CD4-positive, alpha-beta T cell treated with Interleukin-17A for 4 hours (primary cell): Measurements from ENCODE around the gene FASTKD2.
"Not testable (repeated sequence)": the region's sequence is repeated elsewhere in the genome, so short reads cannot be mapped to it uniquely, and the experiment has no call there.

ENCODE experiments used
- DNase-seq: peaks from one replicate; pipeline ENCODE4 v3.0.0-alpha.2; 2020; ENCODE audit warnings: mixed read lengths

FASTKD2 gene

DNA sequence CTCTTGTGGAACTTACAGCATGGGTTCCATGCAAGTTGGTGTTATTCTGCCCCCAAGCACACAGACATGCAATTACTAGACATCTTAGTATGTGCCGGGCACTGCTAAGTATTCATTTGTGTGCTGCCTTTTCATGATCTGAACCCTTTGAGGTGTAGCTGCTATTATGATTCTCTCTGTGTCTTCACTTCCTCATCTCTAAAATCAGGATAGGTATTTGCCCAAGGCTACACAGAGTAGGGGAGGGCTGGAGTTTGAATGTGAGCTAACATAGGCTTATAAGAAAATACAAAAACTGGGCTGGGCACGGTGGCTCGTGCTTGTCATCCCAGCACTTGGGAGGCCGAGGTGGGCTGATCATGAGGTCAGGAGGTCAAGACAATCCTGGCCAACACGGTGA, 27.2 kb downstream of the FASTKD2 start:
- no peak for DNase-seq

GRCh38 chr2:206797376-206797775, 32.0 kb downstream of the FASTKD2 start:
- no peak for DNase-seq

DNA sequence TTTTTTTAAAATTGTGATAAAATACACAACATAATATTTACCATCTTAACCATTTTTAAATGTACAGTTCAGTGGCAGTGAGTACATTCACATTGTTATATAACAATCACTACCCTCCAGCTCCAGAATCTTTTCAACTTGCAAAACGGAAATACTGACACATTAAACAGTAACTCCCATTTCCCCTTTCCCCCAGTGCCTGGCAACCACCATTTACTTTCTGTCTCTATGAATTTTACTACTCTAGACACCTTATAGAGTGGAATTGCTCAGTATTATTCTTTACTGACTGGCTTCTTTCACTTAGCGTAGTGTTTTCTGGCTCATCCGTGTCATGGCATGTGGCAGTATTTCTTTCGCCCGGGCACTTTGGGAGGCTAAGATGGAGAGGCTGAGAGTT, 32.6 kb downstream of the FASTKD2 start:
- DNase-seq: peak; percentile 16

DNA sequence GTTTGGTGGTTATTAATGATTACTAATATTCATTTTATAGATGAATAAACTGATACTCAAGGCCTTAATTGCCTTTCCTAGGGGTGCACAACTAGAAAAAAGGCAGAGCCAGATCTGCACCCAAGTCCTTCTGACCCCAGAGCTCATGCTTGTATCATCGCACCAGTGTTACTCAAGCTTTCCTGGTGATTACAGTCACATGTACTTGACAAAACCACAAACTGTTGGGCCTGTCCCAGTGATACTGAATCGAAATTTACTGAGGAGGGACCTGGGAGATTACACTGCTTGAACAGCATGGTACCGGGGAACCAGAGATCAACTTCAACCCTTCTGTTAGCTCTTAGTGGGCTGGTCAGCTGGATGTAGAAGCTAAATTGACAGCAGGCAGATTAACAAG, 33.7 kb downstream of the FASTKD2 start:
- DNase-seq: no peak

- DNase-seq: peak; percentile 61
These were observed 35.4 kb downstream of the FASTKD2 start for GRCh38 chr2:206800506-206801417.

DNA sequence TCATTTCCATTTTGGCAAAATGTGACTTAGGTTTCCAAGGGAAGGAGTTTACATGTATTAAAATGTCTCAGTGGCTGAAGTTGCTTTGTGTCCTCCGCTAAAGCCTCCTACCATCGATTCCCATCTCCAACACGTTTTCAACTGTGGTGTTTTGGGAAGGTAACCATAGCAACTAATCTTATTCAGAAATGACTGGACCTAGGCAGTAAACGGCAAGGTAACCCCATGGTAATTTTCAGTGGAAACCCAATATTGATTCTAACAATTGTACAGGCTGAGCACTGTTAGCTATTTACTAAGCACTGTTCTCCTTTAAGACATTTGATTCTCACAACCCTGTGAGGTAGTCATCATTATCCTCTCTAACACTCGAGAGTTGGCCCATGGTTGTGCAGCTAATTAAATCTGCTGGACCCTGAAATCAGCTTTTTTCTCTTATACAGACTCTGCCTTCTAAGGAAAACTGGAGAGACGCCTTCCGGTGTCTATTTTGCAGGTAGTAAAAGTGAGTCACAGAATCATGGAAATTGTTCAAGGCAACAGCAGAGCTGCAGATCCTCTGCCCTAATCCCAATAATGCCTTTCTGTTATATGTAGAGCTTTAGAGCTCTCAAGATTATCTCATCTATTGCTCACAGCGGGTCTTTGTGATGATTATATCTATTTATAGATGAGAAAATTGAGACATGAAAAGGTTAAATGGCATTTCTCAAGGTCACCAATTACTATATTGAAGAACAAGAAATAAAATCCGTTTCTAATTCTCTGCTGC, 36.2 kb downstream of the FASTKD2 start:
- DNase-seq: no peak

DNA sequence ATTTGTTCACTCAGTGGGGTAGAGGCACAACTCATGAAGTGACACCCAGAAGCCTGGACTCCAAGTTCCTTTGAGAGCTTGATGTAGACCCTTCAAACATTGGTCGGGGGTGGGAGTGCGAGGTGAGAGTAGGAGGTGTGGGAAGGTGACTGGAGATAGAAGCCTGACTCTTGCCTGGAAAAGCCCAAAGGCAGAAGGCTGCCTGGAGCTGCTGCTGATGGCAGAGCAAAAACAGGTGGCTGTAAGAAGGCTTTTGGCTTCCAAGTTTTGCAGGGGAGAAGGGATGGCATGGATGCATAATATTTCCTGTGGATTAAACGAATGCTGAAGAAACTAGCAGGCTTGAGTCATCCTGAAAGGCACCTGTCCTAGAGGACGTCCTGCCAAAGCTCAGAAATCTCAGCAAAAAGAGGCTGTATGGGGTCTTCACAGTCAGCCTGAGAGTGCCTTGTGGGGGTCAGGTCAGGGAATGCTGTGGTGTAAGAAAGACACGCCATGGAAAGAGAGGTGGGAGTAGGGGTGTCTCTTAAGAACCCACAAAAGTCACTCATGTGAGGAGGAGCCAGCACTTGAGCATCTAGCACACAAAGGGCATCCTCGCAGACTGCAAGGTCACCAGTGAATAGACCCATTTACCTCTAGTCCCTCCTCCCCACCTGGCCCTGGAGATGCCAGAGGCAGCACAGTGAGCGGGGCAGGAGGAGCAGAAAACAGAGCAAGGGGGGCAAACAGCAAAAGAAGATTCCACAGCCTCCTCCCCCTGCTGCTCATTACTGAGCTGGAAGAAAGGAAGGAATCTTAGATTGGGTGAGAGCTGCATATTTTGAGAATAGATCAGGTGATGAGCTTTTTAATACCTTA, 37.5 kb downstream of the FASTKD2 start:
- DNase-seq: no peak

- no peak for DNase-seq
These were observed 38.9 kb downstream of the FASTKD2 start for GRCh38 chr2:206804326-206804725.

DNA sequence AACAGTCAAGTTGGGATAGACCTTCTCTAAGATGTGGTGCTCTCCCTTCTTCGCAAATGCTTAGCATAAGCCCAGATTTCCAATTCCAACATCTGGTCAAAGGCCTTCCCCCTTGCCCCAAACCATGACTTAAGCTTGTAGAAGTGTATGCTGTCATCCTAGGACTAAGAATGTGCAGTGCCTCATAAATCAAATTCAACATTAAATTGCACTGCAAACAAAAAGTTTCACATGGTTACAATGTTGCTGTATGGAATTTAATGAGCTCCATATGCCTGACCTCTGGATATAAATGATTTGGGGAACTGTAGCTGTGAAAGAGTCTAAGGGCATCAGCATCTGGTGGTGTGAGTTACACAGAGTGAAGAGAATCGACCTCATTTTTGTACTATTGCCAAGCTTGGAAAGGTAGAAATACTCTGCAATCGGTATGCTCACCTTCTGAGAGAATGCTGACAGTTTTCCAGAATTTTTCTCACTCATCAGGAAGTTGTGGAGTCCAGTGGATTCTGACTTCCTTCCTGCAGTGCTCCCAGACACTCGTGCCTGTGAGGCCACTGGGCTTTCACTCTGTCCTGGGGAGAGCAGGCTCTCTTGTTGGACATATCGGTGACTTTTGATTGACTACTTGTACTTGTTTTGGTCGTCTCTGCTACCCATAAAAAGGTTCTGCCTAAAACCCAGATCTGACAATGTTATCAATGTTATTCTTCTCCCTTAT, 40.6 kb downstream of the FASTKD2 start:
- no peak for DNase-seq

DNA sequence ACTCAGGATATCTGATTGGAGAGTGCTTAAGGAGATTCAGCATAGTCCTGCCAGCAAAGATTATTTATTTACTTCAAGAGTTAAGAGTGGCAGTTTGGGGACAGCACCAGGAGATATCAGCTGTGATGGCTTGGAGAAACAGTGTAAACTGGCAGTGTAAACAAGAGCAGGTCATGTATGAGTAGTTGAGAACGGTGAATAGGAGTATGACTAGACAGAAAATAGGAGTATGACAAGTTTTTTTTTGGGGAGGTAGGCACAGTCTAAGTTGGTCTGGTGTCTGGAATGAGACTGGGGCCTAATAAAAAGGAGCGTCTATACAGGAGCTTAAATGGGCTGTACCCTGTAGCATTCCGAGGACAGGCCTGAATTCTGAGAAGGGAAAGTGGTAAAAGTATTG, 42.2 kb downstream of the FASTKD2 start:
- not testable (repeated sequence) for DNase-seq

- not testable (repeated sequence) for DNase-seq
These were observed 47.1 kb downstream of the FASTKD2 start for GRCh38 chr2:206812471-206812870.

DNA sequence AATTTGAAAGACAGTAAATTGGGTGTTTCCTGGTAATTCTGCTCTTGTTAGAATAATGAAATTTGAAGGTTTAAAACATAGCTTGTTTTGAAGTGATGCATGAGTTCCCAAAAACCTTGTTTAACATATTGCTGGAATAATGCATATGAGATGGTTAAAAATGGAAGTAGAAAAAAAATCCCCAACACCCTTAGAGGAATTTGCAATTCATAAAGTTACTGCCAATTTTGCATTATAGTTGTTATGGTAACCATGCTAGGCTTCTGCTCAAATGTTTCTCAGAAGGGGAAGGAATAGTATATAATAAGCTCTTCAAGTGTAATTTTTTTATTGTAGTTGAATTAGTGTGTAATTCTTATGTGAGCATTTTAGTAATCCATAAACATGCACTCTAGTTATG, 49.1 kb downstream of the FASTKD2 start:
- no peak for DNase-seq

DNA sequence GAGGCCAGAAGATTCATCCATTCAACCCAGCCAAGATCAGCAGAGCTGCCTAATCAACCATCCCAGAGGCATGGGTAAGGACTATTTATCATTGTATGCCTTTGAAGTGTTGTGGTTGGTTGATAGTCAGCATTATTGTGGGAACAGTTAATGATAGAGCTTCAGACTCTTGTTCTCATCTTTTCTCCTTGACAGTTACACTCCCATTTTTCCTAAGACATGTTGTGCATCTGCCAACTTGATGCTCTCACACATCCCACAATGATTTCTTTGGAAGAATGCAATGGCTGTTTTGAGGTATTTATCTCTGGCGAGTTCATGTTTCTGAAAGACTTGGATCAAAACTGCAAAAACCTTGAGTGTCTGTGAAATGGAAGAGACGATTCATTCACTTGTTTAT, 55.4 kb downstream of the FASTKD2 start:
- no peak for DNase-seq

- DNase-seq: no peak
These were observed 57.8 kb downstream of the FASTKD2 start for GRCh38 chr2:206823178-206823577.

DNA sequence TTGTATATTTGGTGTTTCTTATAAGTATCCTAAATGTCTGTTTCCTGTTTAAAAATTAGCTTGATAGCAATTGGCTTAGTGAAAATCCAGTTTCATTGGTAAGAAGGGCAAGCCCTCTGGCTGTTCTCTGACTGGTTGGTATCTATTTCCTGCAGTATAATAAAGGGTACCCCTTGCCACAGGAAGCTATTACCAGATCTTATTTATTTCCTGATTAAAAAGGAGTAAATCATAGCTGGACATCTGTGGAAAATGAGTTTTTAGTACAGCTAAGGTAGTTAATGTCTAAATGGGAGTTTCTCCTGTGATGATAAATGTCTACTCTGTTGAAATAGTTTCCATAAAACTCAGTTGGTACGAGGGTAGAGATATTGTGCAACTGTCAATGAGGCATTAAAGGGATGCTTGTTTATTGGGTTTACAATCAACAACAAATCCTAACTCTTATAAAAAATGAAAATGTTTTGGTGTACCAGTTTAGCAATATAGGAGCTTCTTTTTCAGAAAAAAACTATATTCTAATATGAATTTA, 58.7 kb downstream of the FASTKD2 start:
- no peak for DNase-seq

DNA sequence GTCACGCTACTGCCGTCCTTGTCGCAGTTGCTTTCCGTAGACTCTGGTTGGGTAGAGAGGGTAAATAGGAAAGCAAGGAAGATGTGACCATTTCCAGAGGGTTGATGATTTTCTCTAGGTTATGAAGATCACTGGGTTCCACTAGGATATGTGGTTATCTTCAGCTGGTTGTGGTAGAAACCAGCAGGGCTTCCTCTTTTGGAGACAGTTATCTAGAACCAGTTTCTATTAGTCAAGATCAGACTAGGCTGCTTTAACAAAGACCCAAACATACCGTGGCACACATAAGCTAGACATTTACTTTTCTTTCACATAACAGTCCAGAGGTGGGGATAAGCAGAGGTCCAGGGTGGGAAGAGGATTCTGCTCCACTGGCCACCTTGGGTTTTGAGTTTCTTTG, 59.6 kb downstream of the FASTKD2 start:
- DNase-seq: no peak

DNA sequence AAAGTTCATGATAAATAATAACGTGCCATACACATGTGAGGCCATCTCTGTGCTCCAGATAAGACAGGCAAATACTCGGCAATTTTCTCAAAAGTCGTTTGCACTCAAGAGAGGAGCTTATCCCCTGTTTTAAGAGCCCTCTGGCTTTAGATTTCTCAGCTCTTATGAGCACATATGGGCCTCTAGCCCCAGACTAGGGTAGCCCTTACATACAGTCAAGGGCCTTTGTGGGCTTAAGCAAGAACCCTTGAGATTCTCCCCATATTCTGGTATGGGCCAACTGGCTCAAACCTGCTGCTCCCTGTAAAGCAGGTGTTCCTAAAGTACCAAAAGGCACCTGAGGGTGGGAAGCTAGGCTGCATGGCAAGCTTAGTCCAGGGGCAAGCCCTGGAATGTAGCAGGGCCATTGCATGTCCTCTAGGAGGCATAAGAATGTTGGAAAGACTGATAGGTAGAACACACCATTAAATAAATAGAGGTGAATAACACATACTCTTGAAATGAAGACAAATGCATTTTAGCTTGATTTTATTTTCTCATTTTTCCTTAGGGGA, 66.1 kb downstream of the FASTKD2 start:
- DNase-seq: no peak

DNA sequence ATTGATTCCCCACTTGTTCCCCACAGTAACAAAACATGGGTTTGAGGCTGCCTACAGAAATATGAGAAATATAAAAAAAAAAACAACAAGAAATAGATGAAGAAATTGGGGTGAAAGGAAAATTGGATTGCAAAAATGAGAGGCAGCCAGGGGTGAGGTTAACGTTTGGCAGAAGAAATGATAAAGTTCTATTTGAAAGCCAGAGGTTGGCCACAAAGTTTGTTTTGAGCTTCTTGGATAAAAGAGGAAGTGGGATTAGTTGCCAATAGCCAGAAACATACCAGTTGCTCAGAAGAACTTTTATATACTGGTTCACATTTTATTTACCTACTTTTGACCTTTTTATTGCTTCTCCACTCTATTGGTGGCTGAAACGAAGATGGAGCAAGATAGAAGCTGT, 67.5 kb downstream of the FASTKD2 start:
- no peak for DNase-seq

GRCh38 chr2:206833291-206833690, 67.9 kb downstream of the FASTKD2 start:
- no peak for DNase-seq

GRCh38 chr2:206836722-206837121, 71.3 kb downstream of the FASTKD2 start:
- DNase-seq: no peak

DNA sequence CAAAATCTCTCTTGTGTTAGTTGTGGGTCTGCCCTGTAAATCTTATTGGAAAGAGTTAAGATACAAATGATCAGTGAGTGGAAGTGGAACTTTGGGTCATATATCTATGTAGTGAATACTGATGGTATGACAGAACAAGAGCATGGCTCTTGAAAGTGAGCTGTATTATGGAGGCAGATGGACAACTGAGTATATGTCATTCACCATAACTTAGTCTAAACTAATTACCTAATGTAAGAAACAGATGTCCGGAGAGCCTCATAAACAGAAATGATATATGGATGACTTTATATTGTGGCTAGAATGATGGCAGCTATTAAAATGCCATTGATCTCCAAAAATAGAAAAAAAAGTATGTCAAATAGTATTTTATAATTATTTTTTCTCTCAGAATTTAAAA, 72.4 kb downstream of the FASTKD2 start:
- no peak for DNase-seq

DNA sequence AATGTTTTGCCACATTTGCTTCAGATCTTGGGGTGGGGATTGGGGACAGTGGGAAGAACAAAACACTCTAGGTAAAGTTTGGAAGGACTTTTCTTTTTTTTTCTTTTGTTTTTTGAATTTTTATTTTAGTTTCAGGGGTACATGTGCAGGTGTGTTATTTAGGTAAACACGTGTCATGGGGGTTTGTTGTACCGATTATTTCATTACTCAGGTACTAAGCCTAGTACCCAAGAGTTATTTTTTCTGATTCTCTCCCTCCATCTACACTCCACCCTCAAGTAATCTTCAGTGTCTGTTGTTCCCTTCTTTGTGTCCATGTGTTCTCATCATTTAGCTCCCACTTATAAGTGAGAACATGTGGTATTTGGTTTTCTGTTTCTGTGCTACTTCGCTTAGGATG, 73.3 kb downstream of the FASTKD2 start:
- no peak for DNase-seq
